Small intestine (tissue), 16 donors: ENCODE data around the gene MED12. TPM values are rescaled to one million over a fixed set of nuclear protein-coding genes. Genes with fewer than 3 reads are reported as not detected.

Experiments used
- DNase-seq, 2 donors: peaks; one replicate each; pipeline versions ENCODE4 v3.0.0 to v3.0.0-alpha.2; 2013
- FAIRE-seq: peaks from 2 replicates; lab custom pipeline; 2012; peaks lifted over from hg19 to GRCh38; lab: Jason Lieb, UNC
- H3K27ac ChIP-seq, 3 donors: one replicate each; pipeline ENCODE4 v1.5.1; 2013; ENCODE audit warnings: low read length in 2 of 3, mild to moderate bottlenecking in 2 of 3, control low read depth in 1 of 3, inconsistent platforms in 1 of 3, low read depth in 1 of 3, moderate library complexity in 1 of 3
- H3K27me3 ChIP-seq, 3 donors: one replicate each; pipeline ENCODE4 v1.6.1; 2013; ENCODE audit warnings: low read length in 3 of 3, inconsistent platforms in 1 of 3; ENCODE audit not compliant: control insufficient read depth in 3 of 3, insufficient read depth in 3 of 3
- H3K36me3 ChIP-seq, 3 donors: one replicate each; pipeline ENCODE4 v1.6.1; 2013; ENCODE audit warnings: low read length in 3 of 3, inconsistent platforms in 1 of 3, low read depth in 1 of 3, mild to moderate bottlenecking in 1 of 3, moderate library complexity in 1 of 3; ENCODE audit not compliant: control insufficient read depth in 3 of 3, insufficient read depth in 2 of 3
- H3K4me1 ChIP-seq, 3 donors: one replicate each; pipeline ENCODE4 v1.6.1; 2013; ENCODE audit warnings: low read length in 2 of 3, inconsistent platforms in 1 of 3, low read depth in 1 of 3, mild to moderate bottlenecking in 1 of 3, moderate library complexity in 1 of 3; ENCODE audit not compliant: control insufficient read depth in 3 of 3, insufficient read depth in 2 of 3
- H3K4me3 ChIP-seq, 3 donors: one replicate each; pipeline ENCODE4 v1.5.1; 2013; ENCODE audit warnings: low read length in 3 of 3, control low read depth in 1 of 3, inconsistent platforms in 1 of 3, low read depth in 1 of 3, mild to moderate bottlenecking in 1 of 3, moderate library complexity in 1 of 3
- H3K9me3 ChIP-seq, 2 donors: one replicate each; pipeline ENCODE4 v1.6.1; 2013; ENCODE audit warnings: low read depth in 1 of 2, low read length in 1 of 2; ENCODE audit not compliant: control insufficient read depth in 2 of 2, insufficient read depth in 1 of 2
- WGBS, 3 donors: extraction: QIAGEN DNeasy Blood & Tissue Kit; methylation state at CpG; one replicate each; pipeline ENCODE4 v1.1.7; 2013; 5-methylcytosine and 5-hydroxymethylcytosine counted together
- long read RNA-seq, 10 donors: transcript quantifications; one replicate each; lab custom pipeline, GENCODE V29; 2026
- polyA plus RNA-seq, 4 donors: library from polyadenylated mRNA; stranded (reverse) in 3 of 4; unstranded in 1 of 4; fragments of 200-250 nt in 3 of 4; fragments of 120-200 nt in 1 of 4; gene quantifications; one replicate each; pipeline versions ENCODE4 v1.2.1 to v1.2.3, GENCODE V29; 2013
- donor health status: healthy with polysubstance abuse.
- donor health status: control.
- donor health status: control.
- donor health status: Bipolar disorder and iron deficiency.
- donor health status: healthy.

MED12 gene
- 10 to 100 TPM in 1 of 4 donors, 1 to 10 TPM in 3; 4.3 to 30.1 (median 9.0) TPM for polyA plus RNA-seq
- long read RNA-seq, donor 1, partial matches to known transcripts = 5 of 7 reads
- long read RNA-seq, donor 1, other reads (novel, unspliced or antisense) = 0 of 7 reads
- long read RNA-seq, donor 2 = 0 reads
- long read RNA-seq, donor 3 = 0 reads
- long read RNA-seq, donor 4 = 0 reads
- long read RNA-seq, donor 5, partial matches to known transcripts = 0 of 1 reads
- long read RNA-seq, donor 5, other reads (novel, unspliced or antisense) = 0 of 1 reads
- long read RNA-seq, donor 6 = 0 reads
- long read RNA-seq, donor 7 = 0 reads
- long read RNA-seq, donor 8 = 0 reads
- long read RNA-seq, donor 9 = 0 reads
- long read RNA-seq, donor 10, partial matches to known transcripts = 5 of 9 reads
- long read RNA-seq, donor 10, other reads (novel, unspliced or antisense) = 0 of 9 reads

DNA sequence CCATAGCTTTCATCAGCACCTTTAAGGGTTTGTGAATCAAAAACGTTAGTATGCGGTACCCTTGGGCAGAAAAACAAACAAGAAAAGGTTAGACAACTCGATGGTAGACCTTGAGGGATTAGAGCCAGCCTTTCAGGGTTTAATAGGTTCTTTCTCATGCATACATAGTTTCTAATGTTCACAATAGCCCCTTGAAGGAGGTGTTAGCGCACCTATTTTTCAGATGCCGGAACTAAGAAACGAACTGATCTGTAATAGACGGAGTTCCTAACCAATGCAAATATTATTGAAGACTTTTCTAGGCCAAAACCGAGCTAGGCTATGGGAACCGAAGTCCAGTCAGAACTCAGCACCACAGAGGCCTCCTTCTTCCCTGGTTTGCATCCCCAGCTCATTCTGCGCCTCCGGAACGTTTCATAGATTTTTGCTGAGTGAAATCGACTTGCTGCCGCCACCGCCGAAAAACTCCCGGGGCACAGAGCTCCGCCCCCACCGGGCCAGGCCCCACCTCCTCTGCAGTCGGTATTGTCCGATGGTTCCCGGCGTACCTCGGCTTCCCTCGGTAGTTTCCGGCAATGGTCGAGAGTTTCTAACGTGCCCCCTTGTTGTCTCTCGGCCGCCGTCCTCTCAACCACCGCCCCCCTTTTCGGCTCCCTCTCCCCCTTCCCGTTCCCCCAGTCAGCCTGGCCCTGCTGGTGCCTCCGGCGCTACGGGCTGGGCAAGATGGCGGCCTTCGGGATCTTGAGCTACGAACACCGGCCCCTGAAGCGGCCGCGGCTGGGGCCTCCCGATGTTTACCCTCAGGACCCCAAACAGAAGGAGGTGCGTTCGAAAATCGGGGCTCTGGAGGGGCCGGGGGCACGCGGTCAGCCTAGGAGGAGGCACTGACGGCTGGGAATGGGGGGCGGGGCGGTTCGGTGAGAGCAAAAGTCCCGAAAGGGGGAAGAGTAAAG is at the start of gene MED12:
TSS of gene MED12 (plus strand) at position 565 of the 953 bp plus-strand sequence. CDS start at position 724, 159 bp downstream.
- WGBS, 3 donors = 1 to 29% (median 20%) methylated on average over 47 to 56 of the region's 56 CpGs
- H3K4me1 ChIP-seq = peaks cover 0 to 4% (median 0%) of the 10 kb centered on the region in 3 donors
- DNase-seq = peak; percentile 68 to 88
- H3K9me3 ChIP-seq = no peaks in the 10 kb centered on the region
- peak within 1 kb of the TSS; percentile 60 to 77 (median 65) for H3K4me3 ChIP-seq
- peak within 1 kb of the TSS; percentile 34 to 82 (median 64) for H3K27ac ChIP-seq
- peaks cover 0 to 29% (median 4%) of the 10 kb centered on the region in 3 donors for H3K36me3 ChIP-seq
- H3K27me3 ChIP-seq = no peaks in the 10 kb centered on the region
- no peak for FAIRE-seq

DNA sequence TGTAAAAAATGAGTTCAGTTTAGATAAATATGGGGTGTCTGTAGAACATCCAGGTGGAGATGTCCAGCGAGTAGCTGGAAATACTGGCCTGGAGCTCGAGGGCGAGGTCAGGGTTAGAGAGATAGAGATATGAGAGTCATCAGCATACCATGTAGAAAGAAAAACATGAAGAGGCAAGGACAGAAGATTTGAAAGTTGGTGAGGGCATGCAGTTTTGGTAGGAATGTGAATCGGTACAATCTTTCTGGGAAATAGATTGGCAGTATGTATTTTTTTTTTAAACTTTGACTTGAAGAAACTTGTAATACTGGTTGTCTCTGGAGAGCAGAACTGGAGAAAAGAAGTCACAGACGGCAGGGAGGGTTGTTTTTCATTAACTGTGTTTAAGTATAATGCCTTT is 47.9 kb upstream of the MED12 start:
- H3K4me3 ChIP-seq = no peak overlapping the region
- WGBS, 3 donors = 64 to 77% (median 68%) methylated on average over 5 of the region's 5 CpGs
- no peak overlapping the region for H3K27ac ChIP-seq
- H3K27me3 ChIP-seq = peaks cover 0 to 2% (median 0%) of the 10 kb centered on the region in 3 donors
- no peaks in the 10 kb centered on the region for H3K36me3 ChIP-seq
- no peaks in the 10 kb centered on the region for H3K4me1 ChIP-seq
- H3K9me3 ChIP-seq = no peaks in the 10 kb centered on the region
- DNase-seq (no peak), FAIRE-seq (no peak)

DNA sequence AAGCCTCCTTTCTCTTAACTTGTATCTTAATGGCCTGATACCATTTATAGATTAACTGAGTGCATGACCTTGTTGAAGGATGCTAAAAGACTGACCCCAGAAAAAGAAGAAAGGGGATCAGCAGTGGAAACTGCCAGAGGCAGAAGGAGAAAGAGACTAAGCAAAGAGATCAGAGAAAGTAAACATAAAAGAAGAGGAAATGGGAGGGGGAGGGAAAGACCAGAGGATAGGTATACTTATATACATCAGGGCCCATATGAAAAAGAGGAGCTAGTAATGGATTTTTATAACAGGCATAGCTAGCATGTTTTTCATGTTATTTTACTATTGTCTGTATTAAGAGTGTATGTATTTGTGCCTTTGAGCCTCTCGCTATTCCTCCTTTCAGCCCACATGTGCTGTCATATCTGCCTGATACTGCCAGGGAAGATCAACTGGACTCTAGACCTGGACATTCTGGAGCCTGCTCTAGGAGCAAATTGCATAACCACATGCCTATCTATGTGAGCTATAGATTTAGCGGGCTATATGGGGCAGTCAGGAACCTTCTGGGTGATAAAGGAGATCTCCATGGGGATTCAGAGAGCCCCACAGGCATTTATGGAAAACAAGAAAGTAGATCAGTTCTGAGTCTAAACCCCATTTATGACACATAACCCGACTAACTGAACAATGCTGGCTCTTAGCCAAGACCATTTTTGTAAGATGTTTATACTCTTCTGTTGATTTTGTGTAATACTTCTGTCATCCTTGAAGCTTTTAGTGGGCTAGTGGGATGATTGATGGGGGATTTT is 36.9 kb upstream of the MED12 start:
- DNase-seq (peak; percentile 25 to 59), FAIRE-seq (no peak)
- H3K9me3 ChIP-seq = no peaks in the 10 kb centered on the region
- no peaks in the 10 kb centered on the region for H3K36me3 ChIP-seq
- no peaks in the 10 kb centered on the region for H3K27me3 ChIP-seq
- 22 to 42% (median 31%) methylated on average over 3 of the region's 3 CpGs for WGBS, 3 donors
- no peak overlapping the region for H3K4me3 ChIP-seq
- no peak overlapping the region for H3K27ac ChIP-seq
- H3K4me1 ChIP-seq = peaks cover 0 to 3% (median 0%) of the 10 kb centered on the region in 3 donors

DNA sequence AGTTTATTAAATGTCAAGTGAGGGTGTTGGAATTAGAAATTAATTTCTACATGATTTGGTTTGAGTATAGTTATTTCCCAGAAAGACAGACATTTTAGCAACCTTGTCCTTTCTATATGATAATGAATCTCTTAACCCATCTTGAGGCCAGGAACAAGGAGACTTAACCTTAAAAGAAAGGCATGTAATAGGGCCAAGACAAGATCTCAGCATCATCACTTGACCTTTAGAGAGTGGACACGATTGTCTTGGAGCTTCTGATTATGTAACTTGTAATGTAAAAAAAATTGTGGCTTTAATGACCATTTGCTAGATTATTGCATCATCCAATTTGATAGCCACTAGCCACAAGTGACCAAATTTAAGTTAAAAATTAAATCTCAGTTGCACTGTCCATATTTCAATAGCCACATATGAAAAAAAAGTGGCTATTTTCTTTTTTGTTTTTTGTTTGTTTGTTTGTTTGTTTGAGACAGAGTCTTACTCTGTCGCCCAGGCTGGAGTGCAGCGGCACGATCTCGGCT is 36.2 kb upstream of the MED12 start:
- no peak for DNase-seq
- Histone ChIP-seq H3K4me3 (no peak overlapping the region), H3K27ac (no peak overlapping the region), H3K27me3 (no peaks in the 10 kb centered on the region), H3K4me1 (peaks cover 0 to 3% (median 0%) of the 10 kb centered on the region in 3 donors), H3K36me3 (no peaks in the 10 kb centered on the region), H3K9me3 (no peaks in the 10 kb centered on the region)
- no peak for FAIRE-seq
- 78 to 89% (median 81%) methylated on average over 5 of the region's 5 CpGs for WGBS, 3 donors

DNA sequence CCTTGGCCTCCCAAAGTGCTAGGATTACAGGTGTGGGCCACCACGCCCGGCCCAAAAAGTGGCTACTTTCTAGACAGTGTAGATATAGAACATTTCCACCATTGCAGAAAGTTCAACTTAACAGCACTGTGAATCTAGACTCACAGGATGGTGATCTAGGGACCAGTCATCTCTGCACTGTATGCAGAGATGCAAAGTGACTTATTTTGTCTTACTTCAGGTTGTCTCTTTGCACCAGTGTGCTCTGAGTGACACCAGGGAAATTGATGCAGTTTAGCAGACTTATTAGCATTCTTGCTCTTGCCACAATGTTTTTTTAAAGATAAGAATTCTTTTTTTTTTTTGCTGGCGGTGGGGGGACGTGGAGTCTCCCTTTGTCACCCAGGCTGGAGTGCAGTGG is 35.6 kb upstream of the MED12 start:
- H3K4me3 ChIP-seq = no peak overlapping the region
- H3K27ac ChIP-seq = no peak overlapping the region
- FAIRE-seq (no peak), DNase-seq (no peak)
- WGBS, 3 donors = 74 to 82% (median 78%) methylated on average over 4 of the region's 4 CpGs
- peaks cover 0 to 3% (median 0%) of the 10 kb centered on the region in 3 donors for H3K4me1 ChIP-seq
- H3K36me3 ChIP-seq = no peaks in the 10 kb centered on the region
- H3K9me3 ChIP-seq = no peaks in the 10 kb centered on the region
- H3K27me3 ChIP-seq = no peaks in the 10 kb centered on the region

DNA sequence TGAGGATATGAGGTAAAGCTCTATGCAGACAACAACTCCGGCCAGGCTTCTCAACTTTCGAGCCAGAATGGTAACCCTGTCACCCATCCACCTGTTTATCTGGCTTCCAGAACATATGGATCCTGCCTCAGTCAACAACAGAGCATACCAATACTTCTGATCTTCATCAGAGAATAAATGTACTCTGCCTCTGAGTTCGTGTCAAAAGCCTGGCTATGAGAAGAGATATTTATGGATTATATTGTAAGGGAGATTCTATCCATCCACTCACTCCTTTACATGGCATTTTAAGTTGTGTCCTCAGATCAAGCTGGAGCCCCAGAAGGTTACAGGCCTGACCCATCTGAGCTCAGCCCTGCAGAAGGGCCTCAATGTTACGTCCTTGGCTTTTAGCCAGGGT is 32.5 kb upstream of the MED12 start:
- 58 to 74% (median 72%) methylated on average over 4 of the region's 4 CpGs for WGBS, 3 donors
- Histone ChIP-seq H3K27me3 (no peaks in the 10 kb centered on the region), H3K9me3 (no peaks in the 10 kb centered on the region), H3K4me1 (peaks cover 0 to 3% (median 0%) of the 10 kb centered on the region in 3 donors), H3K27ac (no peak overlapping the region), H3K36me3 (no peaks in the 10 kb centered on the region), H3K4me3 (no peak overlapping the region)
- DNase-seq (no peak), FAIRE-seq (no peak)

DNA sequence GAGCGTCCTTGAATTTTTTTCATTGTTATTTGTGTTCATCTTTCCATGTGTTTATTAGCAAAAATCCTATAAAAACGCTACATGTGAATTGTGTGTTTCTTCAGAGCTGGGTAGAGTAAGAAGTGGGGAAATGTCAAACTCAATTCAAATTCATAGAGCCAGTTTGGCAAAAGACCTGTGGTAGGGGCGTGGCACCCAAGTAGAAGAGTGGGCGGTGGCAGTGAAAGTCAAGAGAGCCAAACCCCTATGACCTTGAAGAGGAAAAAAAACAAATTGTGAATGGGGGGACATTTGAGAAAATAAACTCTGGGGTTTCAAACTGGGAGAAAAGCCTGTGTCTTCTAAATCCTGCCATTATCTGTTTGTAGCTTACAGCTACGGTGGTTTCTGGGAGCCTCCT is 27.1 kb upstream of the MED12 start:
- DNase-seq (no peak), FAIRE-seq (no peak)
- Histone ChIP-seq H3K27ac (no peak overlapping the region), H3K27me3 (no peaks in the 10 kb centered on the region), H3K4me3 (no peak overlapping the region), H3K36me3 (no peaks in the 10 kb centered on the region), H3K4me1 (peaks cover 0 to 4% (median 0%) of the 10 kb centered on the region in 3 donors), H3K9me3 (no peaks in the 10 kb centered on the region)
- 73 to 86% (median 83%) methylated on average over 5 of the region's 5 CpGs for WGBS, 3 donors
